Activated CD8-positive, alpha-beta memory T cell treated with anti-CD3 and anti-CD28 coated beads for 36 hours (primary cell): ENCODE results near the gene ABCB9. TPM values are rescaled to one million over a fixed set of nuclear protein-coding genes. Genes with fewer than 3 reads are reported as not detected.
"Not testable (repeated sequence)": the region's sequence is repeated elsewhere in the genome, so short reads cannot be mapped to it uniquely, and the experiment has no call there.

Experiments used
- CTCF ChIA-PET: fragments of 350-600 bp; sonication (Branson Sonifier 250); formaldehyde crosslinking; loops from one replicate; lab custom pipeline; 2021; ENCODE audit warnings: antibody characterized with exemption; lab: Charles Lee
- POLR2A ChIA-PET: fragments of 350-600 bp; sonication (Branson Sonifier 250); formaldehyde crosslinking; loops from one replicate; lab custom pipeline; 2021; ENCODE audit warnings: antibody characterized with exemption; lab: Charles Lee
- total RNA-seq, 2 experiments: library from RNA; stranded (reverse); gene quantifications; one replicate each; pipeline ENCODE4 v1.2.3, GENCODE V29; 2021

Gene ABCB9
- total RNA-seq, 2 experiments from 2014 or later: 4.5 to 4.8 TPM

DNA sequence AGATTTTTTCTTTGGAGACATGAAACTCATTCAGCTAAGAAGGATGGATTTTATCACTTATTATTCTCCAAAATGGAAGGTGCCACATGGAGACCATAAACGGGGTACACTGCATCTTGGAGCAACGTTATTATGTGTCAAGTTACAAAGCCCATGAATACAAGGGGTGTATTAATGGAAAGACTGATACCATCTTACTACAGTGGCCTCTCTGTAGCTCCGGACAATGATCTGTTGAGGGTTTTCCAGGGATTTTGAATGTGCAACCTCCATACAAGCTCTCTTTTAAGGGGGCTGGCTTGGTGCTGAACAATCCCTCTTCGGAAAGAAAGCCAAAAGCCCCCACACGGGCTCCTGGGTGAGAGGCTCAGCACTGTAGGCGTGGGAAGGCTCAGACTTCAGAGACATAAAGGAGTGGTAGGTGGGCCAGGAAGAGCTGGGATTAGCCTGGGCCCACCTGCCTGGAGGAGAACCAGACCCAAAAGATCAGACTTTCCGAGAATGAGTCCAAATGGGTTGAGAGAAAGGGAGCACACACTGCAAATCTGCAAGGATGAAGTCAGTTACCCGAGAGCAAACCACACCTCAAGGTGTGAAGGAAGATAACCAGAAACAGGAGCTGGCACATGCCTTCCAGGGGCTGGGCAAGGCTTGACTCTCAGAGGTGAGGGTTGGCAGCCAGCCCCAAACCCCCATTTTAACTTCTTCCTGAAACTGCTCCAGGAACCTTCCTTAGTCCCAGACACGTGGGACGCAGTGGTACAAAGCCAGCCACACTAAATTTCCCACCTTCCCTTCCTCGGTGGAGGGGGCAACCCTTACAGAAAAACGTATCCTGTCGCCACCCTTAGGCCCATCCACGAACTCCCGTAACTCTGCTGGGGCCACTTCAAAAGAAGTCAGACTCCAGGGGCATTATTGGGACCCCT, 71.8 kb downstream of the ABCB9 start:
- ChIA-PET POLR2A (interaction anchor here (1.6 to 2.3 kb wide), 3 partner anchors 12 to 23 kb away, joined by 4 to 7 read pairs (median 6); no protein-coding TSS in a partner anchor), CTCF (interaction anchor here (1.6 kb wide), 1 partner anchor 34 kb away, joined by 5 read pairs; no protein-coding TSS in a partner anchor)

DNA sequence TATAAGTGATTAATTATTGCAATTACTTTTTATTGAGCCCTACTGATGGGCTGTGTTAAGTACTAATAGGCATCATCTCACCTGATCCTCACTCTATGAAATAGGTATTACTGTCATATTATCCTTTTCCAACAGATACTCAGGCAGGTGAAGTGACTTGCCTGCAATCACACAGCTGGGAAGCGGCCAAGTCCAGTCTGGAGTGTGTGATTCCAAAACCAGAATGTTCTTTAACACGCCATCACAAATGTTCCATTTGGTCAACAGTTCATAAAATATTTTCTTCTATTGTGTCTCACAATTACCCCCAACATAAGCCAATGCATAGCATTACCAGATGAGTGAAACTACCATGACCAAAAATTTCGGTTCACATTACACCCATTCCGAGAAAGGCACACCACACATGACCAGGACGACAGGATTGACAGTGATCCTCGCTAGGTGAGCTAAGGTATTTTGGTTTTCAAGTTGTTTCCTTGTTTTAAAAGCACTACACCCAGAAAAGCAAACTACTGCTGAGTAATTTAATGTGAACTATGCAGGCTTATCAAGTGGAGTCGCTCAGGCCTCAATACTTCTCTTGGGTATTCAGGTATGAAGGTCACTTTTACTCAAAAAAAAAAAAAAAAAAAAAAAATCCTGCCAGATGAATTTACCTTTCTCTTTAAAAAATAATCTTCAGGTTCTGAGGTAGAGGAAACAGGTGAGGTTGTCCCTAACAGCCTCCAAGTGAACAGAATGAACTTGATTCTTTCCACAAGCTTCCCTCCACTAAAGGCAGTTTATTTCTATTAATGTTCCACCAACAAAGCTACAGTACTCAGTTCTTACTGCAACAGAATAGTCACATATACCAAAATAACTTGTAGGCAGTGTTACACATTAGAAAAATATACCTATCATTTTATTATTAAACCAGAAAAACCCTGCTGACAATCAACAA, 72.8 kb downstream of the ABCB9 start:
- POLR2A ChIA-PET: interaction anchor here (2.3 kb wide), 1 partner anchor 13 kb away, joined by 7 read pairs; no protein-coding TSS in a partner anchor
- CTCF ChIA-PET: no interaction called here

DNA sequence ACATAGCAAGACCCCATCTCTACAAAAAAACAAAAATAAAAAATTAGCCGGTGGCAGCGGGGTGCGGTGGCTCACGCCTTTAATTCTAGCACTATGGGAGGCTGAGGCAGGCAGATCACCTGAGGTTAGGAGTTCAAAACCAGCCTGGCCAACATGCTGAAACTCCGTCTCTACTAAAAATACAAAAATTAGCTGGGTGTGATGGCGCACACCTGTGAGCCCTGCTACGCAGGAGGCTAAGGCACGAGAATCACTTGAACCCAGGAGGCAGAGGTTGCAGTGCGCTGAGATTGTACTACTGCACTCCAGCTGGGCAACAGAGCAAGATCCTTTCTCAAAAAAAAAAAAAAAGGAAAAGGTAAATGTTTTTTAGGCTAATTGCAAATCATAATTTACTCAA, 73.5 kb downstream of the ABCB9 start:
- POLR2A ChIA-PET, CTCF ChIA-PET: not testable (repeated sequence)

DNA sequence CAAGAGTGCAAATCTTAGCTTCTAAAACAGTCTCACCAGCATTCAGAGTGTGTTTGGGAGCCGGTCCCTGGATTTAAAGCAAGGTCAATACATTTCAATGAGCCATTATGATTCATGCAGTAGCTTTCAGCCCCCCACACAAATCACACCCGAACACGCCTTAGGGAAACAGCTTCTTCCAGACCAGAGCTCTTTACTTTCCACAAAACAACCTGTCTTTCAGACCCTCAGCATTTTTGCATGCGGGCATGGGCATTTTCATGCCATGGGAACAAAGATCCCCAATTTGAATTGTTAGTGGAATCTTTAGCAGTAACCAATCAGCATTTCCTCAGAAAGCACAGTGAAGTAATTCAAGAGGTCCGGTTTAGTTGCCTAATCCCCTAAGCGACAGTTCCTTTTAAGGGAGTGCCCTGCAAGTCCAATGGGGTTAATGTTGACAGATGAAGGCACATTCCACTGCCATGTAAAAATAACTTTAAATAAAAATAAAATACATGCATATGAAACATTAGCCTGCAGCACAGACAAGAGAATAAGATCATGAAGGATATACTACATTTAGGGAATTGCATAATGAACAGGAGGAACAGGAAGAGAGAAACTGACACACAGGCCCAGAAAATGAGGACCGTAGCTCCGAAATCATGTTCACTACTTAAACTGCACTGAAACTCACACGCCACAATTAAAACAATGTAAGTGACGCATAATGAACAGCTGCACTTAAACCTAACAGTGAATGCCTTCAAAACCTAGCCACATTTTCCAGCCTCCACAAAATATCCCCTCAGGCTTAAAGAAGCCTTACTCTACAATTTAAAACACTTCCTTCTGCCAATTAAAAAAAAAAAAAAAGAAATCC, 74.4 kb downstream of the ABCB9 start:
- POLR2A ChIA-PET: no interaction called here

DNA sequence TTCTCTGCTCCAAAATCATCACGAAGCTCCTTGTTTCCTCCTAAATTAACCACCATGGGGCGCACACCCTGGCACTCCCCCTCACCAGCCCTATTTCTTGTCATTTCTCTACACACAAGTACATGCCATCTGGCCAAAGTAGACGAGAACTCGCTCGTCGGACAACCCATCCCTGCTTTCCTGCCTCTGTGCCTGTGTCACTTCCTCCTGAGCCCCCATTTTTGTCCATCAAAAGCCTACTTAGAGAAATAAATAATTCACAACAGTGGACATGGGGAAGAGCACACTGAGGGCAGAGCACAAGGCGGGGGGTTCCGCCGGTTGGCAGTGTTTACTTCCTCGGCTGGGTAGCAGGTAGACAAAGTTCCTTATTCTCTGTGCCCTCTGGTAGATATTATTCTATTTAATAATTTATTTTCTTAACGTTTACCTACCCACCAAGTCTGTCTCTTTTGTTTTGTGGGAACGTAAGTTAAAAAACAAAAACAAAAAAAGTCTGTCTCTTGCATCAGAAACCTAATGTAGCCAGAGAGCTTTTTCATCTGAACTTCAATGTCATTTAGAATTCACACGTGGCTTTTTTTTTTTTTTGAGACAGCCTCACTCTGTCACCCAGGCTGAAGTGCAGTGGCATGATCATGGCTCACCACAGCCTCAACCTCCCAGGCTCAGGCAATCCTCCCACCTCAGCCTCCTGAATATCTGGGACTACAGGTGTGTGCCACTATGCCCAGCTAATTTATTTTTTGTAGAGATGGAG, 76.3 kb downstream of the ABCB9 start:
- ChIA-PET POLR2A (interaction anchor here (0.6 to 0.7 kb wide), 2 partner anchors 62 to 156 kb away, joined by 3 to 4 read pairs; no protein-coding TSS in a partner anchor), CTCF (interaction anchor here (1.9 kb wide), 1 partner anchor 18 kb away, joined by 10 read pairs; no protein-coding TSS in a partner anchor)

More for the DNA sequence above, 74.4 kb downstream of the ABCB9 start:
- CTCF ChIA-PET: interaction anchor here (0.8 kb wide), 1 partner anchor 10 kb away, joined by 3 read pairs; no protein-coding TSS in a partner anchor

DNA sequence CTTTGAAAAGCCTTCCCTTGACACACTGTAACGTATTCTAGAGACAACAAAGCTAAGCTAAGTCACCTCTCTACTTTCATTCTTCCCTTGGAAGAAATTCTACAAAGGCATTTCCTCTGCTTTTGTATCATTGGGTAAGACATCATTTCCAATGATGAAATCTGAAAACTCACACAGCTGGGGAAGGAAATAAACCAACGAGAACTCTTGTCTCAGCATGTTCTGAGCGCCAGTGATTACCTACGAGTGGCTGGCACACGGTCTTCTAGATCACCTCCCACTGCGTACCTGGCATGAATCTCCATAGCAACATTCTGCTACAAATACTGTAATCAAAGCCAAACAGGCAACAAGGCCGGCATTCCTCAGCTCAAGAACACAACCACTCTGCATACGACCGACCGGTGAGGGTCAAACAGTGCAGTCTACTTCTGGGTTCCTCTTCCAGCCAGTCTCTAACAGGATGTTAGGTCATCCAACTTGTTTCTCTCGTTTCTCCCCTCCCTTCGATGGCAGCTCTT, 78.0 kb downstream of the ABCB9 start:
- ChIA-PET POLR2A (interaction anchor here (0.7 to 1.8 kb wide), 2 partner anchors 13 to 17 kb away, joined by 3 to 4 read pairs; no protein-coding TSS in a partner anchor), CTCF (interaction anchor here (0.9 to 1.9 kb wide), 4 partner anchors 11 to 466 kb away, joined by 3 to 10 read pairs (median 4); partner anchors contain the start of gene CLIP1)

DNA sequence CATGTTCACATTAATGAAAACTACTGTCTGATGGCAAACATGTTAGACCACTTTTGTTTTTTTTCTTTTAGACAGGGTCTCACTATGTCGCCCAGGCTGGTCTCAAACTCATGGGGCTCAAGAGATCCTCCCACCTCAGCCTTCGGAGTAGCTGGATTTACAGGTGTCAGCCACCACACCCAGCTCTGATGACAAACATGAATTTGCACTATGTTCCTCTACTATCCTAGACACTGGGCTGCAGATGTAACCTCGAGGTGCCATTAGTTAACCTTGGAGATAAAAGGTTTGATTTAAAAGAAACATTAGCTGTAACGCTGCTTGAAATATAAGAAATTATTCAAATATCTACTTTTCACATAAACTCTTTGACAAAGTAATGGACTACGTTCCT, 78.4 kb downstream of the ABCB9 start:
- CTCF ChIA-PET: interaction anchor here (0.9 to 1.9 kb wide), 2 partner anchors 11 to 16 kb away, joined by 4 to 10 read pairs; no protein-coding TSS in a partner anchor

DNA sequence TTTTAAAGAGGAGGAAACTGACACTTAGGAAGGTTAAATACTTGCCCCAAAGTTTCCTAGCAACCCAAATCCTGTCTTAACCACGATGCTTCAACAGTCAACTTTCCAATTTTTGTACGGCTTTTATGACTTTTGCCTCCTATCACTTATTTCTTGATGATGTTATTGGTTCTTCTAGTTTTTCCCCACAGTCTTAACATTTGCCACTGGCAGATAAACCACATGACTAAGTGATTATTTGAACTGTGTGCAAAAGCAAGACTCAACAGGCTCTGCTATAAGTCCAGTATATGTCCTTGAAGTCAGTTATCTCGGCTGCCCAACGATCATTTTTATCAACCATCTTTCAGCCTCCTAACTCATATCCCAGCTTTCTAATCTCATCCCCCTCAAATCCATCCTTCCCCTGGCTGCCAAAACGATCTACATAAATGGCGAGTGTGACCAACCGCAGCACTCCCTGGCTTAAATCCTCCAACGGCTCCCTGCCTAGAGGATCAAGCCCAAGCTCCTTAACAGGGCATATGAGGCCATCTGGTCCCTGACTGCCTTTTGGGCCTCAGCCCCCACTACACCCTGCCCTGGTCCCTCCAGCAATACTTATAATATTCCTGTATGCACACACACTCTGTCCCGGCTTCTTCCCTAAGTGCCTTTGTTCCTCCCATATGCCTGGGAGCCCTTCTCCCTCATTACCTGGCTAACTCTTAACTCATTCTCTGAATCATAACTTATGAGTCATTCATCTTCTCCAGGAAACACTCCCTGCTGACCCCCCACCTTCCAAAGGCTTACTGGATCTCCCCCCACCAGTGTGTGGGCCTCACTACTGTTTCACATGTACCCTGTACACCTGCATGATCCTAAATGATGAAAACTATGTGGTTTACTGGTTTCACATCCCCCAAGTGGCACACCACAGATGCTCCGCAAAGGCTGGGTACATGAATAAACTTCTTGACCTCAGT, 79.1 kb downstream of the ABCB9 start:
- CTCF ChIA-PET: no interaction called here

More for the DNA sequence above, 78.4 kb downstream of the ABCB9 start:
- POLR2A ChIA-PET: interaction anchor here (0.7 to 1.8 kb wide), 2 partner anchors 13 to 16 kb away, joined by 3 to 4 read pairs; no protein-coding TSS in a partner anchor

DNA sequence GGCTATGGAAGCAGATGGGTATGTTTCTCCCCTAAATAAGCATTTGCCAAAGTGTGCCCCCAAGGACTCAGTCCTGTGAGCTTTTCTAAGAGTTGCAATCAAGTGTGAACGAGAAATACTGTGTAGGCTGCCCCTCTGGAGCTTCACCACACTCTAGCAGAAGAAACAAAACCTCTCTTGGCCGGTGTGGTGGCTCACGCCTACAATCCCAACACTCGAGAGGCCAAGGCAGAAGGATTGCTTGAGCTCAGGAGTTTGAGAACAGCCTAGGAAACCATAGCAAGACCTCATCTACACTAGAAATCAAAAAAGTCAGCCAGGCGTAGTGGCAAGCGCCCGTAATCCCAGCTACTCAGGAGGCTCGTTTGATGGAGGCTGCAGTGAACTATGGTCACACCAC, 80.1 kb downstream of the ABCB9 start:
- POLR2A ChIA-PET: no interaction called here

More for the DNA sequence above, 79.1 kb downstream of the ABCB9 start:
- POLR2A ChIA-PET: interaction anchor here (1.8 kb wide), 1 partner anchor 12 kb away, joined by 4 read pairs; no protein-coding TSS in a partner anchor

DNA sequence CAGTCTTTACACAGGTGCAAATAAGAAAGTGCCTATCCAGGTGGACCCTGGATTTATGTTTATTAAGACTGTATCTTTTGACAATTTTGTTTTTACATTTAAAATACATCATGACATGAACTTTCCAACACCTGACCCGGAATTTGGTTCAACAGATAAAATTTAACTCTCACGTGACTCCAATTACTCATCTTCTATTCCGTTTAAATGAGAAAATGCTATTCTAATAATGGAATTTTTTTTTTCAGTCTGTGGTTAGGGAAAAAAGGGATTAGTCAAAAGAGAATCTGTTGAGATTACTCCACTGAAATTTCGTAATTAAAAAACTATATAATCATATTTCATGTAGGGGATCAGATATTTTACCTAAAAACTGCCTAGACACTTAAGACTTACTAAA, 81.4 kb downstream of the ABCB9 start:
- POLR2A ChIA-PET: interaction anchor here (0.6 kb wide), 1 partner anchor 17 kb away, joined by 3 read pairs; no protein-coding TSS in a partner anchor
- CTCF ChIA-PET: interaction anchor here (0.9 kb wide), 1 partner anchor 14 kb away, joined by 4 read pairs; no protein-coding TSS in a partner anchor

More for the DNA sequence above, 80.1 kb downstream of the ABCB9 start:
- CTCF ChIA-PET: interaction anchor here (0.6 kb wide), 1 partner anchor 21 kb away, joined by 3 read pairs; no protein-coding TSS in a partner anchor

DNA sequence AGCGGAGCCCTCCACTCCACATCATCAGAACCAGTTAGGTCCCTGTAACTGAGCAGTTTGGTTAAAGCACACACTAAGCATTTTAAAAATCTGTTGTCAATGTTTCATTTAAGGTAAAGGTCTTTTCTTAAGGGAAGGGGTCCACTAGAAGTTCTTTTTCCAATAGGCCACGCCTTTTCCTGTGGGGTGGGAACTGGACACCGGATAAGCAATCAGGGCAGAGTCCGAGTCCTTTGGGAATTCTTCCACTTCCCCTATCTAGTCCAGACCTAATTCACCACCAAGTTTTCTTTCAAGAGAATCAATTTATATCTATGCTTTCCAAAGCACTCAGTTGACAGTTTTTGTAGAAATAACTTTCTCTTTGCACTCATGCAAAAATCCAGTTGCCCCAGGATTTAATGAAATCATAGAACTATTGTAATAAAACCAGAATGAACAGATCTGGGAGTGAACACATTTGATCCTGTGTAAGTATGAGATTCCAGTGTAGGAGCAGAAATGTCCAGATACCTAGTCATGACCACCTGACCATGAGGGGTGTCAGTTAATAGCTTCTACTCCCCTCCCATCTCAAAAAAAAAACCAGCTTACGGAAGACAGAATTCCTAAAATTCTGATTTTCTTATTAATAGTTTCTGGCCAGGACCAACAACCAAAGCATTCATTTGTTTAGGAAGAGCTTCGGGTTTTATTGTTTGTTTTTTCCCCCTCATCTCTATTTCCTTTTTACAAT, 82.0 kb downstream of the ABCB9 start:
- ChIA-PET CTCF (interaction anchor here (0.9 to 1.7 kb wide), 3 partner anchors 14 to 63 kb away, joined by 3 to 4 read pairs (median 4); no protein-coding TSS in a partner anchor), POLR2A (interaction anchor here (0.6 kb wide), 1 partner anchor 18 kb away, joined by 3 read pairs; no protein-coding TSS in a partner anchor)

DNA sequence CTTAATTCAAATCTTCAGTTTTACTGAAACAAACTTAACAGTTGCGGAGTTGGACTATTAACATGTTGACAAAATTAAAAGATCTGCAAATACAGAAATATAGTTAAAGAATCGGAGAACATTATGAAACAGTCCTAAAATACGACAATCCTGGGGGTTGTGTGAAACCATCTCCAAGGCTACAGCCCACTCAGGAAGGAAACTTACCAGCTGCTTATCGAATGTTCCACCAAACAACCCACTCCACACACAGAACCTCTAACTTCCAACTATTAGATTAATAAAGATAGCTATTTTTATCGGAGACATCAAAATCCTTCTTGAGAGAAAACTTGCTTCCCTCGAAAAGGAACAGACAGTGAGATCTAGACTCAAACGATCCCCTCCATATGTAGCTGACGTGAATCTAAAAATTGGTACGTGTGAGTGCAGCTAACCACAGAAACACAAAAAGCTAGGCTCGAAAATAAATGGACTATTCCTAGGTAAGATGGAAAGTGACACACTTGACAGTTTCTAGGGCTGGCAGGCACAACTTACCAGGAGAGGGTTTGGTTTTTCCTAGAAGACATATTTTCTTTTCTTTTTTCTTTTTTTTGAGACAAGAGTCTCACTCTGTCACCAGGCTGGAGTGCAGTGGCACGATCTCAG, 83.2 kb downstream of the ABCB9 start:
- ChIA-PET CTCF (interaction anchor here (0.8 to 1.7 kb wide), 4 partner anchors 14 to 65 kb away, joined by 3 to 4 read pairs (median 3); no protein-coding TSS in a partner anchor), POLR2A (interaction anchor here (0.9 kb wide), 1 partner anchor 12 kb away, joined by 6 read pairs; the partner anchor contains the start of gene VPS37B)

DNA sequence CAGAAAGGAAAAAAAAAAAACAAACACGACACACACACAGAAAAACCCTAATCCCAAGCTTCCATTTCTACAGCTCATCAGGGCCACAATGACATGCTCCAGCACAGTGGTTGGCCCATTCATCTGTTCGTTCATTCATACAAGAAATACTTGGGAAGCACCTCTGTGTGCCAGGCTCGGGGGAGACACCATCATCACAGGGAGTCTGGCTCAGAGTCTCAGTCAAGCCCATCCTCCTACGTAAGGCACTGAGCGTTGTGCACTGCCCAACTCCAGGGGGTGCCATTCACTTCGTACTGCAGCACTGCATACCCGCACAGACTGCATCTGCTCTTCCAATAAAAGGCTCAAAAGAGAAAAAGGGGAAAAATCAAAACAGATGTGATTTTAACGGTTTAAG, 85.6 kb downstream of the ABCB9 start:
- CTCF ChIA-PET: interaction anchor here (1.2 to 2.5 kb wide), 2 partner anchors 65 to 72 kb away, joined by 5 read pairs; no protein-coding TSS in a partner anchor
- POLR2A ChIA-PET: interaction anchor here (2.3 kb wide), 1 partner anchor 13 kb away, joined by 7 read pairs; no protein-coding TSS in a partner anchor
